Measurements from ENCODE around the gene C4orf50.

The C4orf50 gene

DNA sequence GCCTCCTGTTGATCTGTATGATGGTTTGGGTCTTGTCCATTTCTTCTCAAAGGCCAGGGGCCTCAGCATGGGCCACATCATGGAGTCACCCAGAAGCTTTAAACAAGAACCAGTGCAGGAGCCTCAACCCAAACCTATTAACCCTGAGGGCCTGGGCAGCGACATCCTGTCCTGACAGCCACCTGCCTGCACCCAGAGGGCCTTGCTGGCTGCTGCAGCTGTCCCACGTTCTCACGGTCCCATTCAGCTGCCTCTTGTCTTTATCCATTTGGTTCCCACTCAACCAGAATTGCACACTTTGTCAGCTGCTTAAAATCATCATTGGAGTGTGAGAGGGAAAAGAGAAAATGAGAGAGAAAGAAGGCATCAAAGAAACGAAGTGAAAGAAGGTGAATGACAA lies 21.6 kb downstream of the C4orf50 start:
- TF ChIP-seq SIN3A (IDR thresholded peaks at IDR 0.05; ENCODE audit: borderline replicate concordance, insufficient read depth, low read length): no peak
- TF ChIP-seq, protein P1, sequence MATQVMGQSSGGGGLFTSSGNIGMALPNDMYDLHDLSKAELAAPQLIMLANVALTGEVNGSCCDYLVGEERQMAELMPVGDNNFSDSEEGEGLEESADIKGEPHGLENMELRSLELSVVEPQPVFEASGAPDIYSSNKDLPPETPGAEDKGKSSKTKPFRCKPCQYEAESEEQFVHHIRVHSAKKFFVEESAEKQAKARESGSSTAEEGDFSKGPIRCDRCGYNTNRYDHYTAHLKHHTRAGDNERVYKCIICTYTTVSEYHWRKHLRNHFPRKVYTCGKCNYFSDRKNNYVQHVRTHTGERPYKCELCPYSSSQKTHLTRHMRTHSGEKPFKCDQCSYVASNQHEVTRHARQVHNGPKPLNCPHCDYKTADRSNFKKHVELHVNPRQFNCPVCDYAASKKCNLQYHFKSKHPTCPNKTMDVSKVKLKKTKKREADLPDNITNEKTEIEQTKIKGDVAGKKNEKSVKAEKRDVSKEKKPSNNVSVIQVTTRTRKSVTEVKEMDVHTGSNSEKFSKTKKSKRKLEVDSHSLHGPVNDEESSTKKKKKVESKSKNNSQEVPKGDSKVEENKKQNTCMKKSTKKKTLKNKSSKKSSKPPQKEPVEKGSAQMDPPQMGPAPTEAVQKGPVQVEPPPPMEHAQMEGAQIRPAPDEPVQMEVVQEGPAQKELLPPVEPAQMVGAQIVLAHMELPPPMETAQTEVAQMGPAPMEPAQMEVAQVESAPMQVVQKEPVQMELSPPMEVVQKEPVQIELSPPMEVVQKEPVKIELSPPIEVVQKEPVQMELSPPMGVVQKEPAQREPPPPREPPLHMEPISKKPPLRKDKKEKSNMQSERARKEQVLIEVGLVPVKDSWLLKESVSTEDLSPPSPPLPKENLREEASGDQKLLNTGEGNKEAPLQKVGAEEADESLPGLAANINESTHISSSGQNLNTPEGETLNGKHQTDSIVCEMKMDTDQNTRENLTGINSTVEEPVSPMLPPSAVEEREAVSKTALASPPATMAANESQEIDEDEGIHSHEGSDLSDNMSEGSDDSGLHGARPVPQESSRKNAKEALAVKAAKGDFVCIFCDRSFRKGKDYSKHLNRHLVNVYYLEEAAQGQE (IDR thresholded peaks at IDR 0.05; ENCODE audit: insufficient read depth in 1 of 2, low read depth in 2 of 2, low read length in 2 of 2): no peak
- TF ChIP-seq TAF1 (IDR thresholded peaks at IDR 0.05; ENCODE audit: borderline replicate concordance, insufficient read depth, low read length): no peak
- TF ChIP-seq FOXP2 (optimal IDR thresholded peaks at IDR 0.05; ENCODE audit: borderline replicate concordance, extremely low read depth, extremely low read length, insufficient read depth): no peak
- no peak for TF ChIP-seq POLR2AphosphoS5 (IDR thresholded peaks at IDR 0.05; ENCODE audit: low read depth, low read length)

DNA sequence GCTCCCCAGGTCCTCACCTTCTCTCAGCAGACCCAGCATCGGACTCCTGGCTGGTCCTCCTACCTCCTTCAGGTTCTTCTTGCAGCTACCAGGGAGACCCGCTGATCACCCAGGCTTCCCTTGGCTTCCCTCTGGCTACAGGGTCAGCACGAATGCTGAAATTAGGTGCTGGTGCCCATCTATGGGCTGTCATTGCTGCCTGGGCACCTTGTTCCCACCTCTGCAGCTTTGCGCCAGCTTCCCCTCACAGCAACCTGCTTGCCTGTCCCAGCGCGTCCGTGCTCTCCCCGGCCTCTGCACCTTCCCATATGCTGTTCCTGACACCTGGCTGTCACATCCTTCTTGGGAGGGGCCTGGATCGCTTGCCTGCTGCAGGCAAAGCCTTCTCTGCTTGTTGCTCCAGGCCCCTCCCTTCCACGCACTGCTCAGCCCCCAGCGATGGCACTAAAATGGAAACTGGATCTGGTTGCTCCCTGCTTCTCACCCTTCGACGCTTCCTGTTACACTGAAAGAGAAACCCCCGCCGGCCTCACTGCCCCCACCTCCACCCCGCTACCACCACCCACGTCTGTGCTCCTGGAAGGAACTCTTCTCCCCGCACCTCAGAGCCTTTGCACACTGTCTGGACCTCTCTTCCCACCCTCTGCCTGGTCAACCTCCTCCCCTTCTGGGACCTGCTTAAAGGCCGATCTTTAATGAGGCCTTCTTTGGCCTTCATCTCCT lies 22.2 kb downstream of the C4orf50 start:
- TF ChIP-seq TAF1 (IDR thresholded peaks at IDR 0.05; ENCODE audit: borderline replicate concordance, insufficient read depth, low read length) (no peak), FOXP2 (optimal IDR thresholded peaks at IDR 0.05; ENCODE audit: borderline replicate concordance, extremely low read depth, extremely low read length, insufficient read depth) (no peak), SIN3A (IDR thresholded peaks at IDR 0.05; ENCODE audit: borderline replicate concordance, insufficient read depth, low read length) (no peak), POLR2AphosphoS5 (IDR thresholded peaks at IDR 0.05; ENCODE audit: low read depth, low read length) (no peak)
- TF ChIP-seq, protein P1 (IDR thresholded peaks at IDR 0.05; ENCODE audit: insufficient read depth in 1 of 2, low read depth in 2 of 2, low read length in 2 of 2): no peak

DNA sequence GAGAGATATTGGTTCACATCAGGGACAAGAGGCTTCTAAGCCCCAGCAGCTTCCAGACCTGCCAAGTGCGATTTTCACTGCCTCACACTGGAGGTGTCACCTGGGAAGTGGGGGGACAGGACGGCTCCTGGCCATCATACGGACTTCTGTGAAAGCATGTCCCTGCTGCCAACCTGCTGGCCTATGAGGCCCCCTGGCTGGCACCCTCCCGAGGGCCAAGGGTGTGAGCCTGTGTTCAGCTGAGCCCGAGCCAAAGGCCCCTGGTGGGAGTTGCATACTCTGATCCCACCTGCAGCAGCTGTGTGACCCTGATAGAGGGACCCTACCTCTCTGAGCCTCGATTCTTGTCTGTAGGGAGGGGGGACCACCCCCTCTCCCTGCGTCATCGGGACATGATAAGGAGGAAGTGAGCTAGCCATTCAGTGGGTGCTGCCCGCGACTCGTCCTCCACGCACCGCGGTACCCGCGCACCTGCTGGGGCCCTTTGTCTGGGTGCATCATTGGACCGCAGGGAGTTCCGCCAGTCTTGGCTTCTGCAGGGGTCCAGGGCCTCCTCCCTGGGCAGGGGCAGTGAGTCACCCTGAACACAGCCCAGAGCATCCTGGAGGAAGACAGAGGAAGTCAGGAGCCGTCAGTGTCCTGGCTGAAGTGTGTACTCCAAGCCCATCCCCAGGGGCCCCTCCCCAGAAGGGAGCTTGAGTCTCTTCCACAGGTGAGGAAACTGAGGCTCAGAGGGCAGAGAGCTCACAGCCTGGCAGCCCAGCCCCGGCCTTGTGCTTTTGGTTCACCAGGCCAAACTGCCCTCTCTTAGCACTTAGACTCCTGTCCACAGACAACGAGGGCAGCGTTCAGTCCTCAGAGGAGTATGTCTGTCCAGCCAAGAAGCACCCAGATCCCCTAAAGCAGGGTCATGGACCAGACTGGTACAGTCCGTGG lies 24.1 kb downstream of the C4orf50 start:
- TF ChIP-seq TAF1 (IDR thresholded peaks at IDR 0.05; ENCODE audit: borderline replicate concordance, insufficient read depth, low read length) (no peak), FOXP2 (optimal IDR thresholded peaks at IDR 0.05; ENCODE audit: borderline replicate concordance, extremely low read depth, extremely low read length, insufficient read depth) (no peak), SIN3A (IDR thresholded peaks at IDR 0.05; ENCODE audit: borderline replicate concordance, insufficient read depth, low read length) (no peak), POLR2AphosphoS5 (IDR thresholded peaks at IDR 0.05; ENCODE audit: low read depth, low read length) (no peak)
- TF ChIP-seq, protein P1 (IDR thresholded peaks at IDR 0.05; ENCODE audit: insufficient read depth in 1 of 2, low read depth in 2 of 2, low read length in 2 of 2): no peak

DNA sequence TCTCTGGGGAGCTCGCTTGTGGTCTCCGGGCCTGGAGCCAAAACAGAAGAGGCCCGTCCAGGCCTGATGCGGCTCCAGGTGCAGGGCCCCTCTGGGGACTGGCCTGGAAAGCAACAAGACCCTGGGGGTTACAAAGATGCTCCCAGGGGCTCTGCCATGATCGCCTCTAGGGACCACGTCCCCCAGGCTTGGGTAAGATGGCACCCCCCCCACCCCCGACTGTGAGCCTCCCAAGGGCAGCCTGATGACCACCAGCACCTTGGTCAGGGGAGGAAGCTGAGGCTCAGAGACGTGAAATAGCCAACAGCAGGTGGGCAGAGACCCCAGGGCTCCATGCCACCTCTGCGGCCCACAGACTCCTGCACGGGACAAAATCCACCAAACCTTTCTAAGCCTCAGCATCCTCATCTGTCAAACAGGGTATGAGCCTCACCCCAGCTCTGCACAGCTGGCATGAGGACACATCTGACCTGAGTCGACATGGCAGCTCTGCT lies 25.4 kb downstream of the C4orf50 start:
- TF ChIP-seq SIN3A (IDR thresholded peaks at IDR 0.05; ENCODE audit: borderline replicate concordance, insufficient read depth, low read length): no peak
- TF ChIP-seq, protein P1 (IDR thresholded peaks at IDR 0.05; ENCODE audit: insufficient read depth in 1 of 2, low read depth in 2 of 2, low read length in 2 of 2): no peak
- no peak for TF ChIP-seq POLR2AphosphoS5 (IDR thresholded peaks at IDR 0.05; ENCODE audit: low read depth, low read length)

Measured in PFSK-1 (cell line).